Measurements from ENCODE around the gene ALPL. TPM values are rescaled to one million over a fixed set of nuclear protein-coding genes. Genes with fewer than 3 reads are reported as not detected.

The ALPL gene
- total RNA-seq, 1 donor from 2014 or later = 10.0 TPM

- H3K27ac Mint-ChIP-seq (ENCODE audit: unreplicated experiment) = no peak overlapping the region
- peaks cover 8% of the 10 kb centered on the region for H3K27me3 Mint-ChIP-seq (ENCODE audit: unreplicated experiment)
- peaks cover 17% of the 10 kb centered on the region for H3K4me1 Mint-ChIP-seq (ENCODE audit: low read depth, unreplicated experiment)
- no peaks in the 10 kb centered on the region for H3K36me3 Mint-ChIP-seq (ENCODE audit: unreplicated experiment)
- H3K4me3 Mint-ChIP-seq (ENCODE audit: unreplicated experiment) = no peak overlapping the region
- no peak for DNase-seq
- peaks cover 3% of the 10 kb centered on the region for H3K9me3 Mint-ChIP-seq (ENCODE audit: unreplicated experiment)
- no peak for TF ChIP-seq CTCF (IDR thresholded peaks at IDR 0.05; ENCODE audit: partially characterized antibody, unreplicated experiment)
Observed at GRCh38 chr1:21568006-21568746, 59.0 kb downstream of the ALPL start.

- peaks cover 8% of the 10 kb centered on the region for H3K27me3 Mint-ChIP-seq (ENCODE audit: unreplicated experiment)
- TF ChIP-seq CTCF (IDR thresholded peaks at IDR 0.05; ENCODE audit: partially characterized antibody, unreplicated experiment) = no peak
- H3K4me1 Mint-ChIP-seq (ENCODE audit: low read depth, unreplicated experiment) = peaks cover 17% of the 10 kb centered on the region
- no peak overlapping the region for H3K4me3 Mint-ChIP-seq (ENCODE audit: unreplicated experiment)
- peaks cover 3% of the 10 kb centered on the region for H3K9me3 Mint-ChIP-seq (ENCODE audit: unreplicated experiment)
- no peak for DNase-seq
- H3K36me3 Mint-ChIP-seq (ENCODE audit: unreplicated experiment) = no peaks in the 10 kb centered on the region
- no peak overlapping the region for H3K27ac Mint-ChIP-seq (ENCODE audit: unreplicated experiment)
Observed at GRCh38 chr1:21568809-21569385, 59.7 kb downstream of the ALPL start.

- Mint-ChIP-seq H3K27me3 (ENCODE audit: unreplicated experiment) (peaks cover 6% of the 10 kb centered on the region), H3K4me3 (ENCODE audit: unreplicated experiment) (peak overlapping the region; percentile 16), H3K4me1 (ENCODE audit: low read depth, unreplicated experiment) (peaks cover 21% of the 10 kb centered on the region), H3K9me3 (ENCODE audit: unreplicated experiment) (peaks cover 5% of the 10 kb centered on the region), H3K36me3 (ENCODE audit: unreplicated experiment) (no peaks in the 10 kb centered on the region), H3K27ac (ENCODE audit: unreplicated experiment) (no peak overlapping the region)
- no peak for TF ChIP-seq CTCF (IDR thresholded peaks at IDR 0.05; ENCODE audit: partially characterized antibody, unreplicated experiment)
- no peak for DNase-seq
Observed at GRCh38 chr1:21569820-21570527, 60.8 kb downstream of the ALPL start.

- H3K4me3 Mint-ChIP-seq (ENCODE audit: unreplicated experiment) = no peak overlapping the region
- peaks cover 5% of the 10 kb centered on the region for H3K9me3 Mint-ChIP-seq (ENCODE audit: unreplicated experiment)
- H3K36me3 Mint-ChIP-seq (ENCODE audit: unreplicated experiment) = no peaks in the 10 kb centered on the region
- DNase-seq = no peak
- H3K27me3 Mint-ChIP-seq (ENCODE audit: unreplicated experiment) = peaks cover 2% of the 10 kb centered on the region
- H3K4me1 Mint-ChIP-seq (ENCODE audit: low read depth, unreplicated experiment) = peaks cover 21% of the 10 kb centered on the region
- no peak overlapping the region for H3K27ac Mint-ChIP-seq (ENCODE audit: unreplicated experiment)
- TF ChIP-seq CTCF (IDR thresholded peaks at IDR 0.05; ENCODE audit: partially characterized antibody, unreplicated experiment) = no peak
Observed at GRCh38 chr1:21570528-21570875, 61.3 kb downstream of the ALPL start.

- Mint-ChIP-seq H3K9me3 (ENCODE audit: unreplicated experiment) (peaks cover 5% of the 10 kb centered on the region), H3K4me1 (ENCODE audit: low read depth, unreplicated experiment) (peaks cover 21% of the 10 kb centered on the region), H3K4me3 (ENCODE audit: unreplicated experiment) (no peak overlapping the region), H3K36me3 (ENCODE audit: unreplicated experiment) (no peaks in the 10 kb centered on the region), H3K27ac (ENCODE audit: unreplicated experiment) (no peak overlapping the region), H3K27me3 (ENCODE audit: unreplicated experiment) (peaks cover 1% of the 10 kb centered on the region)
- TF ChIP-seq CTCF (IDR thresholded peaks at IDR 0.05; ENCODE audit: partially characterized antibody, unreplicated experiment) = no peak
- no peak for DNase-seq
Observed at GRCh38 chr1:21570885-21571284, 61.7 kb downstream of the ALPL start.
